ENCODE data around the gene REXO5.

Gene REXO5

GRCh38 chr16:20821682-20822081 lies 15.4 kb downstream of the REXO5 start:
- Histone ChIP-seq H3K27ac (ENCODE audit: extremely low read depth, low read depth, low read length) (no peak overlapping the region), H3K36me3 (ENCODE audit: control insufficient read depth in 2 of 2, insufficient read depth in 1 of 2, low read length in 2 of 2) (peaks cover 6 to 79% of the 10 kb centered on the region in 2 experiments), H3K9me3 (ENCODE audit: control insufficient read depth, insufficient read depth, low read depth, low read length) (no peaks in the 10 kb centered on the region), H3K4me1 (ENCODE audit: control insufficient read depth, insufficient read depth, low read length) (no peaks in the 10 kb centered on the region), H3K4me3 (ENCODE audit: low read depth, low read length) (no peak overlapping the region)
- TF ChIP-seq ZNF585B (tag by site-specific recombination; IDR thresholded peaks at IDR 0.05) (no peak), ZNF704 (tag by site-specific recombination; IDR thresholded peaks at IDR 0.05) (no peak), ZNF768 (tag by site-specific recombination; IDR thresholded peaks at IDR 0.05) (no peak), ZNF629 (tag by site-specific recombination; IDR thresholded peaks at IDR 0.05) (no peak), ZNF837 (tag by site-specific recombination; IDR thresholded peaks at IDR 0.05) (no peak), ZNF510 (tag by site-specific recombination; IDR thresholded peaks at IDR 0.05; ENCODE audit: insufficient replicate concordance) (no peak), MYNN (tag by site-specific recombination; IDR thresholded peaks at IDR 0.05; ENCODE audit: borderline replicate concordance) (no peak), HIC1 (tag by site-specific recombination; IDR thresholded peaks at IDR 0.05) (no peak), SALL2 (tag by site-specific recombination; IDR thresholded peaks at IDR 0.05; ENCODE audit: borderline replicate concordance) (no peak), ZNF426 (tag by site-specific recombination; IDR thresholded peaks at IDR 0.05) (no peak)
- TF ChIP-seq, protein P1, sequence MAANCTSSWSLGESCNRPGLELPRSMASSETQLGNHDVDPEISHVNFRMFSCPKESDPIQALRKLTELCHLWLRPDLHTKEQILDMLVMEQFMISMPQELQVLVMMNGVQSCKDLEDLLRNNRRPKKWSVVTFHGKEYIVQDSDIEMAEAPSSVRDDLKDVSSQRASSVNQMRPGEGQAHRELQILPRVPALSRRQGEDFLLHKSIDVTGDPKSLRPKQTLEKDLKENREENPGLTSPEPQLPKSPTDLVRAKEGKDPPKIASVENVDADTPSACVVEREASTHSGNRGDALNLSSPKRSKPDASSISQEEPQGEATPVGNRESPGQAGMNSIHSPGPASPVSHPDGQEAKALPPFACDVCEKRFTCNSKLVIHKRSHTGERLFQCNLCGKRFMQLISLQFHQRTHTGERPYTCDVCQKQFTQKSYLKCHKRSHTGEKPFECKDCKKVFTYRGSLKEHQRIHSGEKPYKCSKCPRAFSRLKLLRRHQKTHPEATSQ (tag by site-specific recombination; IDR thresholded peaks at IDR 0.05) = no peak
- CTCF ChIA-PET = no interaction called here
- POLR2A ChIA-PET = no interaction called here

GRCh38 chr16:20822521-20823325 lies 16.4 kb downstream of the REXO5 start:
- no peak overlapping the region for H3K27ac ChIP-seq (ENCODE audit: extremely low read depth, low read depth, low read length)
- no peaks in the 10 kb centered on the region for H3K9me3 ChIP-seq (ENCODE audit: control insufficient read depth, insufficient read depth, low read depth, low read length)
- POLR2A ChIA-PET = no interaction called here
- H3K36me3 ChIP-seq (ENCODE audit: control insufficient read depth in 2 of 2, insufficient read depth in 1 of 2, low read length in 2 of 2) = peaks cover 10 to 78% of the 10 kb centered on the region in 2 experiments
- TF ChIP-seq, protein P2, sequence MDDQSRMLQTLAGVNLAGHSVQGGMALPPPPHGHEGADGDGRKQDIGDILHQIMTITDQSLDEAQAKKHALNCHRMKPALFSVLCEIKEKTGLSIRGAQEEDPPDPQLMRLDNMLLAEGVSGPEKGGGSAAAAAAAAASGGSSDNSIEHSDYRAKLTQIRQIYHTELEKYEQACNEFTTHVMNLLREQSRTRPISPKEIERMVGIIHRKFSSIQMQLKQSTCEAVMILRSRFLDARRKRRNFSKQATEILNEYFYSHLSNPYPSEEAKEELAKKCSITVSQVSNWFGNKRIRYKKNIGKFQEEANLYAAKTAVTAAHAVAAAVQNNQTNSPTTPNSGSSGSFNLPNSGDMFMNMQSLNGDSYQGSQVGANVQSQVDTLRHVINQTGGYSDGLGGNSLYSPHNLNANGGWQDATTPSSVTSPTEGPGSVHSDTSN (CRISPR knock-in tag; IDR thresholded peaks at IDR 0.05) = no peak
- TF ChIP-seq MZF1 (tag by site-specific recombination; IDR thresholded peaks at IDR 0.05; ENCODE audit: borderline replicate concordance) (no peak), ZNF561 (tag by site-specific recombination; IDR thresholded peaks at IDR 0.05; ENCODE audit: borderline replicate concordance) (no peak), ZNF10 (tag by site-specific recombination; IDR thresholded peaks at IDR 0.05) (peak; percentile 78), ZNF624 (tag by site-specific recombination; IDR thresholded peaks at IDR 0.05) (no peak), ZNF544 (tag by site-specific recombination; IDR thresholded peaks at IDR 0.05) (no peak)
- TF ChIP-seq, protein P3, sequence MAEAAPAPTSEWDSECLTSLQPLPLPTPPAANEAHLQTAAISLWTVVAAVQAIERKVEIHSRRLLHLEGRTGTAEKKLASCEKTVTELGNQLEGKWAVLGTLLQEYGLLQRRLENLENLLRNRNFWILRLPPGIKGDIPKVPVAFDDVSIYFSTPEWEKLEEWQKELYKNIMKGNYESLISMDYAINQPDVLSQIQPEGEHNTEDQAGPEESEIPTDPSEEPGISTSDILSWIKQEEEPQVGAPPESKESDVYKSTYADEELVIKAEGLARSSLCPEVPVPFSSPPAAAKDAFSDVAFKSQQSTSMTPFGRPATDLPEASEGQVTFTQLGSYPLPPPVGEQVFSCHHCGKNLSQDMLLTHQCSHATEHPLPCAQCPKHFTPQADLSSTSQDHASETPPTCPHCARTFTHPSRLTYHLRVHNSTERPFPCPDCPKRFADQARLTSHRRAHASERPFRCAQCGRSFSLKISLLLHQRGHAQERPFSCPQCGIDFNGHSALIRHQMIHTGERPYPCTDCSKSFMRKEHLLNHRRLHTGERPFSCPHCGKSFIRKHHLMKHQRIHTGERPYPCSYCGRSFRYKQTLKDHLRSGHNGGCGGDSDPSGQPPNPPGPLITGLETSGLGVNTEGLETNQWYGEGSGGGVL (tag by site-specific recombination; IDR thresholded peaks at IDR 0.05) = no peak
- H3K4me3 ChIP-seq (ENCODE audit: low read depth, low read length) = no peak overlapping the region
- CTCF ChIA-PET = no interaction called here
- no peaks in the 10 kb centered on the region for H3K4me1 ChIP-seq (ENCODE audit: control insufficient read depth, insufficient read depth, low read length)
